ENCODE measurements around the gene TOMT. TPM values are rescaled to one million over a fixed set of nuclear protein-coding genes. Genes with fewer than 3 reads are reported as not detected.

Gene TOMT
- total RNA-seq, 1 experiment from 2014 or later = not detected

DNA sequence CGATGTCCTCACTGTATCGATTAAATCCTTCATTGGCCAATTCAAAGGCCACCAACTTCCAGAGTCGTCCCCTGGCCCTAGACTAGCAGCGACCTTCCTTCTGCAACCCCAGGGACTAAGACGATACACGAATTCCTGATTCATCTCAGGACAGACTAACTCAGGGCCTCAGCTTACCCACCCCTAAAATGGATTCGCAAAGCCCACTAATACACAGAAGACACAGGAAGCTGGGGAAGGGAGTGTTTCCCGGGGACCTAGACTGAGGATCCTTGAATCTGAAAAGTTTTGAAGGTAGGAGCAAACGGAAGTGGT is 3.1 kb upstream of the TOMT start:
- peak overlapping the region; percentile 91 for H3K27ac ChIP-seq
- H3K4me3 ChIP-seq = peak overlapping the region; percentile 89
- peaks cover 17% of the 10 kb centered on the region for H3K36me3 ChIP-seq
- H3K27me3 ChIP-seq (replicated peaks) = no peaks in the 10 kb centered on the region
- no peak for DNase-seq (ENCODE audit: low read depth in 1 of 2, low spot score in 2 of 2)
- no peaks in the 10 kb centered on the region for H3K9me3 ChIP-seq (replicated peaks)
- peaks cover 14% of the 10 kb centered on the region for H3K4me1 ChIP-seq (replicated peaks)

DNA sequence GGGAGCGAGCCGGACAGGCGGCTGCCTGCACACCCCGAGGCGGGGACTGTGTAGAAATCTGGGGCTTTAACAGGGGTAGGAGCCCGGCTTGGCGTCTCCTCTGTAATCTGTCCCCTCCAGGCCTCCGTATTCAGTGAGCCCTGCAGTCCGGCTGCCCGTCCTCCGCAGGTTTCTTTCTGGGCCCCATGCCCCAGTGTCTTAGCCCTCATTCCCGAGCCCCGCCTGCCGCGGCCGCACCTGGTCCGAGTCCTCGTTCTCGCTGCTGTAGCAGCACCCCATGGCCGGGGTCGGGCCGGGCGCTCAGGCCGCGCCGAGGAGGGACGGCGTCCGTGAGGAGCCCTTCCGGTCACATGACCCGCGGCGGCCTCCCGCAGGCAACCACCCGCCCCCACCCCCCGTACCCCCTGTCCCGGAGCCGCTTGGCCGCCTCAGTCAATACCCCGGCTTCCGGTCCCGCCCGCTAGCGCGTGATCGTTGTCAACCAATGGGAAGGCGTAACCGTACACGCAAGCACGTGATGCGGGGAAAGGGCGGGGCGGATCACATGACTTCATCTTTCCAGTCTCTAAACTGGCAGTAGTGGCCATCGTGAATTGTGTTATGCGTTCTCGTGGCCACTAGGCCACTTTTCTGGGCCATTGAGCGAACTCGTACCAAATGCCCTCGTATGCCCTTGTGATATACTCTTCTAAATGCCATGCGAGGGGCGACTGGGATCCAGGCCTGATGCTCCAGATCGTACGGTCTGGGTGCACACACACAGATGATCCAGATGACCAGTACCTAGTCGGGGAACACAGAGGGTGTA is 2.6 kb upstream of the TOMT start, which contains the start of gene LAMTOR1:
LAMTOR1 (minus strand) TSS at position 352 of the 808 bp plus-strand sequence; CDS start at position 279, 73 bp downstream.
- Histone ChIP-seq H3K27me3 (replicated peaks) (no peaks in the 10 kb centered on the region), H3K4me3 (peak within 1 kb of the TSS; percentile 89), H3K27ac (peak within 1 kb of the TSS; percentile 91), H3K9me3 (replicated peaks) (no peaks in the 10 kb centered on the region), H3K4me1 (replicated peaks) (peaks cover 14% of the 10 kb centered on the region), H3K36me3 (peaks cover 17% of the 10 kb centered on the region)
- DNase-seq (ENCODE audit: low read depth in 1 of 2, low spot score in 2 of 2) = peak; percentile 83 to 97

DNA sequence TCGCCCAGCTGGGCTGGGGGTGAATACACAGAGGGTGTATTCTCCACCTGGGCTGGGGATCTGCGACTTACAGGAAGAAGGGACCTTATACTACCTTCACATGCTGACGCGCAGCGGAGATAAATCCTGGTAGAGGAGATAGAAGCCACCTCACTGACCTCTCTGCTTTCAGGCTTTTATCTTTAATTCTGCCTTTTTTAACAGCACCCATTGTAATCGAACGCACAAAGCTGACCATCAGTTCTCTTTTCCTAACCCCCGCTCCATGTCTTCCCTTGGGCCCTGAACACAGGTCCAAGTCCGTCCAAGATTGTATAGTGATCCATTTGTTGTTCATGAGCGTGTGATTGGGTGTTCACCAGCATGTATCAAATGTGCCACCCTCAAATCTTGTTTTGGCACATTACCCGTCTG is 2.0 kb upstream of the TOMT start:
- DNase-seq (ENCODE audit: low read depth in 1 of 2, low spot score in 2 of 2) = no peak
- peak overlapping the region; percentile 52 for H3K27ac ChIP-seq
- no peaks in the 10 kb centered on the region for H3K9me3 ChIP-seq (replicated peaks)
- H3K4me1 ChIP-seq (replicated peaks) = peaks cover 14% of the 10 kb centered on the region
- no peaks in the 10 kb centered on the region for H3K27me3 ChIP-seq (replicated peaks)
- peak overlapping the region; percentile 89 for H3K4me3 ChIP-seq
- H3K36me3 ChIP-seq = peaks cover 15% of the 10 kb centered on the region

DNA sequence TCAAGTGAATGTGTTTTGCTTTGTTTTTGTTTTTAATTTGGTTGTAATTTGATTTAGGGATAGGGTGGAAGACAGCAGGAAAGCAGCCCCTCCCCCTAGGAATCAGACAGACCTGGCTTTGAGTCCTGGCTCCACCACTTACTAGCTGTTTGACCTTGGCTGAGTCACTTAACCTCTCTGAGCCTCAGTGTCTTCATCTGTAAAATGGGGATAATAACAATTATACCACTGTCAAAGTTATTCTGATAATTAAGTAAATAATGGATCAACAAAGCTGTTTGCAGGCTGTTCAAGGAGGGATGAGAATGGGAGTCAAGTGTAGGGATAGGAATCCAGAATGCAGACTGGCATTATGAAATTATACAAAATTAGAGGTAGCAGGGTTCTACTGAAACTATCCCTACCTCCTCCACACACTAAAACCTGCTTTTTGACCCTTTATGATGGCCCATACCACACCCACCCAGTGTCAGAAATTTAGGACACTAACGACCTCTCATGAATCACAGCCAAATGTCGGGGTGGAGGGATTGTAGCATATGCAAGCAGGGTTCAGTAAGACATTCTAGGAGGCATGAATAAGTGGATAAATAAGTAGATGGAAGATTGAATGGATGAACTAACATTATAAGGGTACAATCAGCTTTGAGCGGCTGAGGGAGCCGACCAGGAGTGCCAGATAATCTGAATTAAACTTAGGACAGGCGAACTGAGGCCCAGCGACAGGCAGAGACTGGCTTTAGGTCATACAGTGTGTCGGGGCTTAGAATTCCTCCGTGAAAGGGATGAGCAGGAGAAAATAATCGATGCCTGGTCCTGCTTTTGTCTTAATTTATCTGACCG is 5.8 kb downstream of the TOMT start:
- no peak for DNase-seq (ENCODE audit: low read depth in 1 of 2, low spot score in 2 of 2)
- H3K4me3 ChIP-seq = peak overlapping the region; percentile 57
- H3K27ac ChIP-seq = peak overlapping the region; percentile 96
- no peaks in the 10 kb centered on the region for H3K9me3 ChIP-seq (replicated peaks)
- H3K27me3 ChIP-seq (replicated peaks) = no peaks in the 10 kb centered on the region
- H3K4me1 ChIP-seq (replicated peaks) = peaks cover 15% of the 10 kb centered on the region
- H3K36me3 ChIP-seq = no peaks in the 10 kb centered on the region; the same call in 1 of the 2 replicates

DNA sequence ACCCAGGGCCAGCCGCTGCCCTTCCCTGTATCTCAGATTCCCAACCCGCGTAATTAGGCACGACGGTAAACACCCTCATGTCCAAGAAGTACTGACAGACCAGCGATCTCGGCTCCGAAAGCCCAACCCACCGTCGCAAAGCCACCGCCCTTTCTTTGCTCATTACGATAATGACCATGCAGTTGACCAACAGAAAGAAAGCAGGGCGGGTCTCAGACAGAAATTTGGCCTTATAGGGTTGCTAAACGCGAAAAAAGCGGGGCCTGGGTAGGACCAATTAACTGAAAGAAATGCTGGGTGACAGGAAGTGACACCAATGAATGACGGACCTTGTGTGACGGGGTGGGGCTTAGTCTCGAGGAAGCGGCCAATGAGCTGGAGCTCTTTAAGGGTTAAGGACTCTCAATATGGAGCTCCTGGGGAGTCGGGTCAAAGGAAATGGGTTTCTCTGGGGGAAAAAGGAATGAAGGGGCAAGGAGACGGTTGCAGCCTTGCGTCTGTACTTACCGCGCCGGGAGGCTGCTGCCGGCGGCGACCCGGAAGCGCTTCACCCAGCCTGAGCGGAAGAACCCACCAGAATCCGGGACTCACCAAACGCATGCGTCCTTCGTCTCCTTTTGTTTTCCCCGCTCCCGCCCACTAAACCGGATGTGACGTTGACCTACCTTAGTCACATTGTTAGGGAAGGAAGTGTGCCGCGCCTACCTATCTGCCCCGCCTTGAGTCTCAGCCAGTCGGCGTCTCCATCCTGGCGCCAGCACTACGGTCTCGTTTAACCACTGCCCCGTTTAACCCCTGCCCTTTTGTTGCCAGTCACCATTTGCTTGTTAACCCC is 6.6 kb downstream of the TOMT start, which contains the start of gene ANAPC15:
ANAPC15 (minus strand) TSS at position 553 of the 835 bp plus-strand sequence. CDS start 1,419 bp downstream, outside the sequence.
- no peaks in the 10 kb centered on the region for H3K27me3 ChIP-seq (replicated peaks)
- H3K9me3 ChIP-seq (replicated peaks) = no peaks in the 10 kb centered on the region
- peak within 1 kb of the TSS; percentile 57 for H3K4me3 ChIP-seq
- H3K4me1 ChIP-seq (replicated peaks) = peaks cover 14% of the 10 kb centered on the region
- H3K27ac ChIP-seq = peak within 1 kb of the TSS; percentile 96
- peak; percentile 95 to 98 for DNase-seq (ENCODE audit: low read depth in 1 of 2, low spot score in 2 of 2)
- H3K36me3 ChIP-seq = no peaks in the 10 kb centered on the region; the same call in 1 of the 2 replicates

DNA sequence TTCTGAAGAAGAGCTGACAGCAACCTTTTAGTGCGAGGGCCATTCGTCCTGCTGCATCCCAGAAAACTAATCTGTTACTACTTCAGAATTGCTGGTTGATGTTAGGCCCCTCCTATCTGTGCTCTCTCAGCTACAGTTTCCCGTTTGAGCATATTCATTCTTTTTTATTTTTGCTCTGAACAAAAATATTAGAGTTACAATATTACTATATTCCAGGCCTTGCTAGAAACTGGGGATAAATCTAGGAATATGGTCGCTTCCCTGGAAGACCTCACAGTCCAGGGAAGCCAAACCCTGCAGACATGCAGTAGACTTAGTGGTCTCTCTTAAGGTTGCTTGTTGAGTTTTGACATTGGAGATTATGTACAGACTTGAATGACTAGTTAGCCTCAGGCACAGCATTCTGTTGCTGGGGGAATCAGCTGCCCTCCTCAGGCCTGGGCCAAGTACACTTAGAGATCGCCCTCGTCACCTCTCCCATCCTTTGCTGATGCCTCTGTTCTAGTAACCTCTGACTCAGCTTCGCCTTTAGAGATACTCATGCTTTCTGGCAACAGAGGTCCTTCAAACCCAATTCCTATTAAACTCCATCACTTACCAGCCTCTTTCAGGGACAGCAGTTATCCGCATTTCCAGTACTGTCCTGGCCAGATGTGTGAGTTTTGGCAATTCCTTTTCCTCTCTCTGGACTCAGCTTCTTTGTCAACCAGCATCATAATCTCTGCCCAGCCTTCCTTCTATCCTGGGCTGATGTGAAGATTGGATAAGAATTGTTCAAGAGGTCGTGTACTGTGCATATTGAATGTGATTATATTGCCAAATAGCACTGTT is 7.5 kb downstream of the TOMT start:
- Histone ChIP-seq H3K36me3 (no peaks in the 10 kb centered on the region; the same call in 1 of the 2 replicates), H3K4me1 (replicated peaks) (peaks cover 12% of the 10 kb centered on the region), H3K9me3 (replicated peaks) (no peaks in the 10 kb centered on the region), H3K27ac (peak overlapping the region; percentile 96), H3K4me3 (peak overlapping the region; percentile 57), H3K27me3 (replicated peaks) (no peaks in the 10 kb centered on the region)
- DNase-seq (ENCODE audit: low read depth in 1 of 2, low spot score in 2 of 2) = no peak

DNA sequence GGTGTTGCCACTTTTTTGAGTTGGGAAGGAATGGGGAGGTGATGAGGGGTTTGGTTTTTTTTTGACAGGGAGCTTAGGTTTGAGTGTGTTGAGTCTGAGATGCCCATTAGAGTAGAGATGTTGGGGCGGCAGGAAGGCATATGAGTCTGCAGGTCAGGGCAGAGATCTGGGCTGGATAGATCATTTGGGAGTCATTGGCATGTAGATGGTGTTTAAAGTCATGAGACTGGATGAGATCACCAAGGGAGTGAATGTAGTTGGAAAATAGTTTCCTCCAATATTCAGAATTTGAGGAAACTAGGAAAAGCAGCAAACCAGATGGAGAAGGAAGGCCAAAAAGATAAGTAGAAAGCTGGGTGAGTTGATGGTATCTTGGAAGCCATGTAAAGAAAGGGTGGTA is 8.8 kb downstream of the TOMT start:
- Histone ChIP-seq H3K9me3 (replicated peaks) (no peaks in the 10 kb centered on the region), H3K27ac (no peak overlapping the region), H3K36me3 (no peaks in the 10 kb centered on the region; the same call in 1 of the 2 replicates), H3K4me3 (no peak overlapping the region), H3K27me3 (replicated peaks) (no peaks in the 10 kb centered on the region), H3K4me1 (replicated peaks) (peaks cover 12% of the 10 kb centered on the region)
- no peak for DNase-seq (ENCODE audit: low read depth in 1 of 2, low spot score in 2 of 2)

DNA sequence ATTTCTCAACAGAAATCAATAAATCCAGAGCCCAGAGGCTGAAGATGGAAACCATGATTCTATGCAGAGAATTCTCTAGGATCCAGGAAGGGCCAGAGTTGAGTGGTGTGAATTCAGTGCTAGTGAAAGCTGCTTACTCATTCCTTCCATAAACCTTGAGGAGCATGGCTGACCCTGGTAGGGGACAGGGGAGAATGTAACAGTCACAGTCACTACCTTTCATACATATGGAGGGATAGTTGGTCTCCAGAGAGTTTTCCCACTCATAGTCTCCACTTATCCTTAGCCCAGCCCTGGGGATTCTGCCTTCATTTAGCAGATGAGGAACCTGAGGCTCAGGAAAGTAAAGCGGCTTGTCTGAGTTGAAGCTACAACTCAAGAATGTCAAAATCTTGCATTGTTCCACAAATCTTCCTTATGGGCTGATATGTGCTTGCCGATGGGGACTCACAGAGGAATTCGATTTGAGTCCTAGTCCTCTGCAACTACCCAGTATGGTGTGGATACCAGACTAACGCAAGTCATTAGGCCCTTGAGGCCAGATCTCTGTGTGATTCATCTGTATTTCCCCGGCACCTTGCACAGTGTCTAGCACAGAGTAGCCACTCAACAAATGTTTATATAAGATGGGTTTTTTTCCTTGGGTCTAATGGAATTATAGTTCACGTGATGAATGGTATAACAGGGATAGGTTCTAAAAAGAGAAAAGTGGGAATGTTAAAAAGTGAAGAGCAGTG is 10.5 kb downstream of the TOMT start:
- Histone ChIP-seq H3K4me1 (replicated peaks) (peaks cover 12% of the 10 kb centered on the region), H3K27me3 (replicated peaks) (no peaks in the 10 kb centered on the region), H3K27ac (no peak overlapping the region), H3K4me3 (no peak overlapping the region), H3K9me3 (replicated peaks) (no peaks in the 10 kb centered on the region), H3K36me3 (no peaks in the 10 kb centered on the region)
- no peak for DNase-seq (ENCODE audit: low read depth in 1 of 2, low spot score in 2 of 2)

DNA sequence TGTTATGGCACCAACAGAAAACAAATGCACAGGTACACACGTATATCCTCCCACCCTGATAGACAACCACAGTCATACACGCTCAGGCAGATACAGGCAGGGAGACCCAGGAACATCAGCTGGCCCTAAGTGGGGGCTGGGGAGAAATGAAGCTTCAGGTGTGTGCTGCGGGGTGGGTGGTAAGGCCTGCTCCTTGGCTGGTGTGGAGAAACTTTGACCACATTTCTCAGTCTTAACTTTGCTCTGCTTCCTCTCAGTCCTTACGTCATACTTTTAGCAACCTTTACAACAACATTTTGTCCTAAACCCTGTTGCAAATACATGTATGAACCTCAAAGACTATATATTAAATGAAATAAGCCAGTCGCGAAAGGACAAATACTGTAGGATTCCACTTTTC is 13.5 kb downstream of the TOMT start:
- H3K4me1 ChIP-seq (replicated peaks) = no peaks in the 10 kb centered on the region
- no peak overlapping the region for H3K27ac ChIP-seq
- no peaks in the 10 kb centered on the region for H3K27me3 ChIP-seq (replicated peaks)
- H3K9me3 ChIP-seq (replicated peaks) = no peaks in the 10 kb centered on the region
- no peak overlapping the region for H3K4me3 ChIP-seq
- no peaks in the 10 kb centered on the region for H3K36me3 ChIP-seq
- no peak for DNase-seq (ENCODE audit: low read depth in 1 of 2, low spot score in 2 of 2)

DNA sequence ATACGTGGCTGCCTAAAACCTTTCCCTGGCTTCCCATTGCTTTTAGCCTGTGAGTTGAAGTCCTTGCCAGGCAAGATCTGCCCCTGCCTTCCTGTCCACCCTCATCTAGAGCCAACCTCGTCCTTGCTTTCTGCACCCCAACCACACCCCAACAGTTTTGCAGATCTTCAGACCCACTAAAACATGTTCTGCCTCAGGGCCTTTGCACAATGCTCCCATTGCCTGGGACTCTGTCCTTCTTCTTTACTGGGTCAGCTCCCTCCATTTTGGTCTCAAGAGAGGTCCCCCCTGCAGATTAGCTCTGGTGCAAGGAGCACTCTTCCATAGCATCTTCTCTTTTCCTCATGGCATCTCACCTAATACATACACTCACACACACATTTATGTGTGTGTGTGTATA is 15.2 kb downstream of the TOMT start:
- H3K4me3 ChIP-seq = no peak overlapping the region
- H3K27me3 ChIP-seq (replicated peaks) = no peaks in the 10 kb centered on the region
- no peak overlapping the region for H3K27ac ChIP-seq
- DNase-seq (ENCODE audit: low read depth in 1 of 2, low spot score in 2 of 2) = no peak
- H3K4me1 ChIP-seq (replicated peaks) = no peaks in the 10 kb centered on the region
- H3K36me3 ChIP-seq = no peaks in the 10 kb centered on the region
- H3K9me3 ChIP-seq (replicated peaks) = no peaks in the 10 kb centered on the region

DNA sequence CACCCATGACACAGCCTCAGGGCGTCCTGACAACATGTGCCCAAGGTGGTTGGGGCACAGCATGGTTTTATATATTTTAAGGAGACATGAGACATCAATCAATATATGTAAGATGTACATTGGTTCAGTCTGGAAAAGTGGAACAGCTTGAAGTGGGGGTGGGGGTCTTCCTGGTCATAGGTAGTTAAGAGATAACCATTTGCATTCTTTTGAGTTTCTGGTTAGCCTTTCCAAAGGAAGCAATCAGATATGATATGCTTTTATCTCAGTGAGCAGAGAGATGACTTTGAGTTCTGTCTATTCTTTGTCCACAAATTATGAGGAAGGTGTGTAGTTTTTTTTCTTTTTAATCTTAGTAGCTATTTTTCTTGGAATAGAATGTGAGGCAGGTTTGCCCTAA is 16.9 kb downstream of the TOMT start:
- Histone ChIP-seq H3K4me3 (no peak overlapping the region), H3K36me3 (no peaks in the 10 kb centered on the region), H3K4me1 (replicated peaks) (no peaks in the 10 kb centered on the region), H3K9me3 (replicated peaks) (no peaks in the 10 kb centered on the region), H3K27me3 (replicated peaks) (no peaks in the 10 kb centered on the region), H3K27ac (no peak overlapping the region)
- DNase-seq (ENCODE audit: low read depth in 1 of 2, low spot score in 2 of 2) = no peak

DNA sequence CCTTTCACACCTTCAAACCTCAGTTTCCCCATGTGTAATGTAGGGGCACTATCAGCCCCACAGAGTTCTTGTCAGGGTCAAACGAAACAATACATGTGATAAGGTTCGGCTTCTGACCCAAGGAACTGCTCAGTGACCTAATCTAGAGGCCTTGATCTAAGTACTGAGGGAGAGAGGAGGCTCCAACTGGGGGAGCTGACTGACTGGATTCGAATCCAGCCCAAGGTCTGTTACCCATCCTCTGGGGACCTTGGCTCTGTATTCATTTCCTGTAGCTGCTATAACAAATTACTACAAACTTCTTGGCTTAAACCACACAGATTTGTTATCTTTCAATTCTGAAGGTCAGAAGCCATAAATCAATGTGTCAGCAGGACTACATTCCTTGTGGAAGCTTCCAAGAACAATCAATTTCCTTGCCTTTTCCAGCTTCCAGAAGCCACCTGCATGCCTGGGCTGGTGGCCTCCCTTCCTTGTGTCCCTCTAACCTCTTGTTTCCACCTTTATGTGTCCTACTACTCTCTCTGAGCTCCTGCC is 17.5 kb downstream of the TOMT start:
- Histone ChIP-seq H3K9me3 (replicated peaks) (no peaks in the 10 kb centered on the region), H3K36me3 (no peaks in the 10 kb centered on the region), H3K4me1 (replicated peaks) (no peaks in the 10 kb centered on the region), H3K27me3 (replicated peaks) (no peaks in the 10 kb centered on the region), H3K4me3 (no peak overlapping the region), H3K27ac (no peak overlapping the region)
- no peak for DNase-seq (ENCODE audit: low read depth in 1 of 2, low spot score in 2 of 2)

All from SJSA1 (cell line).